HFFc6 (cell line): ENCODE measurements around the gene TNFSF12. TPM values are rescaled to one million over a fixed set of nuclear protein-coding genes. Genes with fewer than 3 reads are reported as not detected.

Source experiments
- DNase-seq: peaks from one replicate; pipeline ENCODE4 v3.0.0-alpha.2; 2018
- H3K27ac Mint-ChIP-seq: 2 replicates; pipeline ENCODE4 v1.8.0; 2020; ENCODE audit warnings: mild to moderate bottlenecking, mixed read lengths
- H3K27me3 Mint-ChIP-seq: 2 replicates; pipeline ENCODE4 v1.8.0; 2021; ENCODE audit warnings: mild to moderate bottlenecking, moderate library complexity, mixed read lengths; ENCODE audit not compliant: insufficient read depth
- H3K36me3 Mint-ChIP-seq: 2 replicates; pipeline ENCODE4 v1.8.0; 2021; ENCODE audit warnings: low read depth, mixed read lengths
- H3K4me1 Mint-ChIP-seq: 2 replicates; pipeline ENCODE4 v1.8.0; 2020; ENCODE audit warnings: low read depth, mixed read lengths
- H3K4me3 Mint-ChIP-seq: 2 replicates; pipeline ENCODE4 v1.8.0; 2020; ENCODE audit warnings: mild to moderate bottlenecking, moderate library complexity, mixed read lengths
- H3K9me3 Mint-ChIP-seq: 2 replicates; pipeline ENCODE4 v1.8.0; 2020; ENCODE audit warnings: mild to moderate bottlenecking, mixed read lengths
- CTCF ChIP-seq: fragments of 200-600 bp; sonication (generic); IDR thresholded peaks from 2 replicates; pipeline ENCODE4 v1.5.0; 2021; ENCODE audit warnings: antibody characterized with exemption, mild to moderate bottlenecking
- total RNA-seq, 6 experiments: library from RNA; stranded (reverse); fragmentation: NEBNext Ultra II Directional; extraction: Animal tissue kit (Norgen Biotek cat#: 25700); gene quantifications; 2 replicates in 1 of 6; 3 replicates in 5 of 6; pipeline ENCODE4 v1.2.3, GENCODE V29; 2021

TNFSF12 gene
- total RNA-seq, 6 experiments from 2014 or later = 22.0 to 28.3 (median 25.4) TPM

GRCh38 chr17:7549401-7550055 is 670 bp downstream of the TNFSF12 start:
- DNase-seq = no peak
- TF ChIP-seq CTCF = no peak
- Mint-ChIP-seq H3K9me3 (no peaks in the 10 kb centered on the region), H3K36me3 (no peaks in the 10 kb centered on the region; the same call in 1 of the 2 replicates), H3K27ac (peak overlapping the region; percentile 36; the same call in 1 of the 2 replicates), H3K4me3 (peak overlapping the region; percentile 77), H3K27me3 (no peaks in the 10 kb centered on the region), H3K4me1 (peaks cover 14% of the 10 kb centered on the region)

DNA sequence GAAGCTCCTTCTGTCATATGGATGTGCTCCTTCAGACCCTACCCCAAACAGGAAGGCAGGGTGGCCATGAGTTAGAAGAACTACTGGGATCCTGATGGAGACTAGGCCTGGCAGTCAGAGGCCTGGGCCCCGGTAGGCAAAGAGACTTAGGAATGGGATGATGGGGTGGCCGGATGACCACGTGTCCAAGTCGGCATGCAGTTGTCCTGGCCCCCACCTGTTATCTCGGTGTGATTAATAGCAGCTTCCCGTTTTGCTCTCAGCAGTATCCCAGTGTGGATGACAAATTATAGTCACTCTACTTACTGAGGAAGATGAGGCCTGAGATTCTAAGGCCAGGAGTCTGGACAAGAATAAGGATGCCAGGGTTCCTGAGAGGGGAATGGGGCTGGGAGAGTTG is 1.5 kb downstream of the TNFSF12 start:
- no peaks in the 10 kb centered on the region for H3K27me3 Mint-ChIP-seq
- H3K9me3 Mint-ChIP-seq = no peaks in the 10 kb centered on the region
- H3K4me1 Mint-ChIP-seq = peaks cover 14% of the 10 kb centered on the region
- no peak overlapping the region for H3K4me3 Mint-ChIP-seq
- no peak for TF ChIP-seq CTCF
- no peaks in the 10 kb centered on the region; the same call in 1 of the 2 replicates for H3K36me3 Mint-ChIP-seq
- H3K27ac Mint-ChIP-seq = no peak overlapping the region
- no peak for DNase-seq

- DNase-seq = no peak
- peaks cover 14% of the 10 kb centered on the region for H3K4me1 Mint-ChIP-seq
- H3K9me3 Mint-ChIP-seq = no peaks in the 10 kb centered on the region
- H3K4me3 Mint-ChIP-seq = no peak overlapping the region
- no peak for TF ChIP-seq CTCF
- H3K27me3 Mint-ChIP-seq = peaks cover 4% of the 10 kb centered on the region; the same call in 1 of the 2 replicates
- H3K27ac Mint-ChIP-seq = no peak overlapping the region
- H3K36me3 Mint-ChIP-seq = no peaks in the 10 kb centered on the region; the same call in 1 of the 2 replicates
Observed at GRCh38 chr17:7551396-7551795, 2.5 kb downstream of the TNFSF12 start.

GRCh38 chr17:7552621-7553051 is 3.8 kb downstream of the TNFSF12 start:
- no peak for DNase-seq
- Mint-ChIP-seq H3K27me3 (peaks cover 5% of the 10 kb centered on the region; the same call in 1 of the 2 replicates), H3K36me3 (no peaks in the 10 kb centered on the region; the same call in 1 of the 2 replicates), H3K4me1 (peaks cover 14% of the 10 kb centered on the region), H3K9me3 (no peaks in the 10 kb centered on the region), H3K4me3 (no peak overlapping the region), H3K27ac (no peak overlapping the region)
- TF ChIP-seq CTCF = no peak

GRCh38 chr17:7553356-7553755 is 4.5 kb downstream of the TNFSF12 start:
- H3K36me3 Mint-ChIP-seq = no peaks in the 10 kb centered on the region; the same call in 1 of the 2 replicates
- H3K4me1 Mint-ChIP-seq = peaks cover 17% of the 10 kb centered on the region
- peaks cover 5% of the 10 kb centered on the region; the same call in 1 of the 2 replicates for H3K27me3 Mint-ChIP-seq
- no peak overlapping the region for H3K27ac Mint-ChIP-seq
- no peaks in the 10 kb centered on the region for H3K9me3 Mint-ChIP-seq
- no peak for TF ChIP-seq CTCF
- H3K4me3 Mint-ChIP-seq = no peak overlapping the region
- no peak for DNase-seq
